NCI-H2196 (cell line): ENCODE results near the gene TMSB10.
"Not testable (repeated sequence)": the region's sequence is repeated elsewhere in the genome, so short reads cannot be mapped to it uniquely, and the experiment has no call there.

Source experiments
- DNase-seq: peaks from one replicate; lab custom pipeline; 2025; ENCODE audit not compliant: unreplicated experiment; lab: John Stamatoyannopoulos, UW

Gene TMSB10

GRCh38 chr2:84905181-84906107, at the start of gene TMSB10:
TMSB10 (plus strand) TSS chr2:84905656.
- peak; percentile 57 for DNase-seq

- no peak for DNase-seq
Observed at GRCh38 chr2:84855731-84856130, 49.7 kb upstream of the TMSB10 start.

- no peak for DNase-seq
Observed at GRCh38 chr2:84856787-84857186, 48.7 kb upstream of the TMSB10 start.

- DNase-seq: no peak
Observed at GRCh38 chr2:84857566-84857965, 47.9 kb upstream of the TMSB10 start.

- DNase-seq: no peak
Observed at GRCh38 chr2:84858123-84858522, 47.3 kb upstream of the TMSB10 start.

- no peak for DNase-seq
Observed at GRCh38 chr2:84858937-84859336, 46.5 kb upstream of the TMSB10 start.

GRCh38 chr2:84861539-84861938, 43.9 kb upstream of the TMSB10 start:
- no peak for DNase-seq

GRCh38 chr2:84862006-84862405, 43.5 kb upstream of the TMSB10 start:
- DNase-seq: no peak

GRCh38 chr2:84865181-84865783, 40.2 kb upstream of the TMSB10 start:
- no peak for DNase-seq

- DNase-seq: no peak
Observed at GRCh38 chr2:84866122-84866521, 39.3 kb upstream of the TMSB10 start.

- not testable (repeated sequence) for DNase-seq
Observed at GRCh38 chr2:84868327-84868726, 37.1 kb upstream of the TMSB10 start.

GRCh38 chr2:84870306-84870705, 35.1 kb upstream of the TMSB10 start:
- no peak for DNase-seq

GRCh38 chr2:84872691-84873090, 32.8 kb upstream of the TMSB10 start:
- DNase-seq: not testable (repeated sequence)

- DNase-seq: no peak
Observed at GRCh38 chr2:84873350-84873749, 32.1 kb upstream of the TMSB10 start.

GRCh38 chr2:84874381-84875212, 30.9 kb upstream of the TMSB10 start:
- DNase-seq: no peak

- no peak for DNase-seq
Observed at GRCh38 chr2:84875213-84875560, 30.3 kb upstream of the TMSB10 start.

GRCh38 chr2:84875619-84876018, 29.8 kb upstream of the TMSB10 start:
- not testable (repeated sequence) for DNase-seq

GRCh38 chr2:84876369-84876768, 29.1 kb upstream of the TMSB10 start:
- no peak for DNase-seq

GRCh38 chr2:84878459-84878858, 27.0 kb upstream of the TMSB10 start:
- DNase-seq: no peak

- no peak for DNase-seq
Observed at GRCh38 chr2:84878896-84879583, 26.4 kb upstream of the TMSB10 start.
